Motor neuron (in vitro differentiated cells): ENCODE results near the gene DDX43. TPM values are rescaled to one million over a fixed set of nuclear protein-coding genes. Genes with fewer than 3 reads are reported as not detected.
"Not testable (repeated sequence)": the region's sequence is repeated elsewhere in the genome, so short reads cannot be mapped to it uniquely, and the experiment has no call there.

ENCODE experiments used
- ATAC-seq, 8 experiments: fragments of 200-7000 bp; cut with Tn5 transposase; replicated peaks in 6 of 8; 2 replicates each; pipeline ENCODE4 v1.8.0; 2021; ENCODE audit warnings: mild to moderate bottlenecking in 8 of 8, moderate library complexity in 8 of 8
- H3K27ac ChIP-seq, 2 donors: fragments of 250-450 bp; sonication (Bioruptor Pico); 2 replicates each; pipeline ENCODE4 v1.9.0; 2021; ENCODE audit warnings: antibody characterized with exemption in 2 of 2, mild to moderate bottlenecking in 2 of 2, moderate library complexity in 1 of 2
- H3K4me1 ChIP-seq, 2 donors: fragments of 250-450 bp; sonication (Bioruptor Pico); replicated peaks in 1 of 2; 2 replicates each; pipeline ENCODE4 v1.6.1; 2021; ENCODE audit warnings: antibody characterized with exemption in 2 of 2, mild to moderate bottlenecking in 2 of 2, moderate library complexity in 1 of 2
- H3K4me3 ChIP-seq, 5 donors: fragments of 250-450 bp; sonication (Bioruptor Pico); 2 replicates each; pipeline ENCODE4 v1.9.0; 2021; ENCODE audit warnings: antibody characterized with exemption in 5 of 5, mild to moderate bottlenecking in 5 of 5, moderate library complexity in 4 of 5
- WGBS, 10 experiments: fragments of 450-650 bp; shearing (Covaris generic); methylation state at CpG; one replicate each; pipeline ENCODE4 v1.0.0; 2022; 5-methylcytosine and 5-hydroxymethylcytosine counted together
- in situ Hi-C, 9 experiments: fragments of 400-800 bp; cut with MboI; loops; one replicate each; pipeline ENCODE4 v1.15.0; 2021; ENCODE audit warnings: low sequenced_read_pairs in 9 of 9, low pct_unique_long_range_greater_than_20kb in 2 of 9; ENCODE audit not compliant: unreplicated experiment in 9 of 9
- total RNA-seq, 8 experiments: library from RNA; unstranded; fragments of 300-600 nt; gene quantifications; 2 replicates each; pipeline versions ENCODE4 v1.2.3 to v1.2.4, GENCODE V29; 2022

The DDX43 gene
- total RNA-seq, 8 experiments from 2014 or later: 0.33 TPM; not detected in 7

DNA sequence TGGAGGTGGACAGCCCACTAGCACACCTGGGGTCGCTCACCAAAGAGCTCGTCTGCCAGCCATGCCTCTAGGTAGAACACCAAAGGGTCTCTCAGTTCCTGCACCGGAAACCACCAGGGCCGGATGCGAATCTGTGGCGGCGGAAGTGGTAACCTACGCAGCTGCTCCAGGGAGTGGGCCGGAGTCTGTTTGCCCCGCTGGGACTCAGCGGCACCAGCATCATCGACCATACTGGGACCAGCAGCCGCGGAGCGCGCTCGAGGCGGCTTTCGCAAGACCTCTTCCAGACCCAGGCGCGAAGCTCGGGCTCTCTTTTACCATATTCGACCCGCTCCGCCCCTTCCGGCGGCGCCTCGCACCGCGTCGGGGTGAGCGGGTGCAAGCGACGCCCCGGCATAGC, 25.1 kb upstream of the DDX43 start, which contains the start of gene OOEP:
TSS of gene OOEP (minus strand) at position 335 of the 400 bp plus-strand sequence. CDS start at position 230, 105 bp downstream.
- Histone ChIP-seq H3K27ac (no peak within 1 kb of the TSS), H3K4me1 (no peaks in the 10 kb centered on the region), H3K4me3 (no peak within 1 kb of the TSS)
- no peak for ATAC-seq
- in situ Hi-C loops: no loop called here
- 67 to 100% (median 100%) methylated on average over 1 to 11 of the region's 36 CpGs; no CpG with 5 or more reads in 6 of the 10 experiments for WGBS, 10 experiments

DNA sequence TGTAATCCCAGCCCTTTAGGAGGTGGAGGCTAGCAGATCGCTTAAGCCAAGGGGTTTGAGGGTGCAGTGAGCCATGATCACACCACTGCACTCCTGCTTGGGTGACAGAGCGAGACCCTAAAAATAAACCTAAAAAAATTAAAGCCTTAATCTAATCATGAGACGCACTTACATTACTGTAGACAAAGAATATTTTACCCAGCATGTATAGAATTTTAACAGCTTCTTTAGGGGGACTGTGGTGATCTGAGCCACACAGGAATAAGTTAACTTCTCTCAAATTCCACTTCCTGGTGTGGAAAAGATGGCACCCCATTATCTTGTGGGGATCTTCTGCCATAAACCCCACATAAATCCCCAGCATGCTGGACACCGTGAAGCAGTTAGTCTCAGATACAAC, 22.6 kb upstream of the DDX43 start:
- Histone ChIP-seq H3K4me3 (no peak overlapping the region), H3K4me1 (no peaks in the 10 kb centered on the region), H3K27ac (no peak overlapping the region)
- in situ Hi-C loops: no loop called here
- 66 to 100% (median 91%) methylated on average over 1 to 4 of the region's 4 CpGs; no CpG with 5 or more reads in 2 of the 10 experiments for WGBS, 10 experiments
- ATAC-seq: no peak

DNA sequence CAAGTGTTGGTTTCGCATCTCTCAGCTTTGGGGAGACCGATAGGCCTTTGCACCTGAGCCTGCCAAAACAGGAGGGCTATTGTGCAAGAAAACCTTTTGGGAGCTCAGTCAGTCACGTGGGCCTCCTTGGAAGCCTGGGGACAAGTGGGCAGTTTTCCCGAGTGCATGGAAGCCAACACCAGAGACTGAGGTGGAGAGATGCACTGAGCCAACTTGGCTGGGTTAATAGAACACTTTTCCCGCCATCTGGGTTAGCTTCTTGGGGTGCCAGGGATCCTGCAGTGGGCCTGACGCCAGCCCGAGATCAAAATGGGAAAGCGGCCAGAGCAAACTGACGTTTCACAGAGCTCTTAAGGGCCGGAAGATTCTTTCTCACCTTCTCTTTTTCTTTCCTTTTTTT, 22.1 kb upstream of the DDX43 start:
- Histone ChIP-seq H3K4me3 (no peak overlapping the region), H3K4me1 (no peaks in the 10 kb centered on the region), H3K27ac (no peak overlapping the region)
- in situ Hi-C loops: no loop called here
- WGBS, 10 experiments: 50 to 100% (median 86%) methylated on average over 1 to 7 of the region's 10 CpGs; no CpG with 5 or more reads in 1 of the 10 experiments
- ATAC-seq: no peak

DNA sequence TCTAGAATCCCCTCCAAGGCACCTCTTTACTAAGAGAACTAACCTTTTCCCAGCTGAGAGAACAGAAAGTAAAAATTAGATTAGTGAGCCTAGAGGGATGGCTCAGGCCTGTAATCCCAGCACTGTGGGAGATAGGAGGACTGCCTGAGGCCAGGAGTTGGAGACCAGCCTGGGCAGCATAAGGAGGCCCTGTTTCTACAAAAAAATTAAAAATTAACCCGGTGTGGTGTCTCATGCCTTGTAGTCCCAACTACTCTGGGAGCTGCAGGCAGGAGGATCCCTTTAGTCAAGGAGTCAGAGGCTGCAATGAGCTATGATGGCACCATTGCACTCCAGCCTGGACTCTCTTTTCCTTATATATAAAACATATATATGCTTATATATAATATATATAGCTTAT, 19.4 kb upstream of the DDX43 start:
- in situ Hi-C loops: no loop called here
- Histone ChIP-seq H3K27ac (no peak overlapping the region), H3K4me1 (no peaks in the 10 kb centered on the region), H3K4me3 (no peak overlapping the region)
- no peak for ATAC-seq
- WGBS, 10 experiments: 60 to 100% (median 83%) methylated on average over 1 of the region's 1 CpG; no CpG with 5 or more reads in 6 of the 10 experiments

DNA sequence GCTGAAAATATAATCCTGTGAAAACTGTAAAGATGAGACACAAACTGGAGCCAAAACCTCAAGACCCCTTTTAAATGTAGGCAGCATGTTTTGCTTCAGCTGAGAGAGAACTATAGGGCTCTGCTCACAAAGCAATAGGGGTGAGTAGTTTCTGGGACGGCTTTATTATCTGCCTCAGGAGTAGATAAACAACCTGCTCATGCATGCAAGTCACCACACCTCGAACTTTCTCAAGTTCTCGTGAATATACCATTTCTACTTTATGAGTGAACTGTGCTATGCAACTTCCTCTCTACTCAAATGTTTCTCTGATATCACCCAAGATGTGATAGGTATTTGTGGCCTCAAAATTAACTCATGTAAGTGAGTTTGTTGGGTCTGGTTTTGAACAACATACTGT, 17.4 kb upstream of the DDX43 start:
- H3K27ac ChIP-seq: no peak overlapping the region
- H3K4me3 ChIP-seq: no peak overlapping the region
- WGBS, 10 experiments: 30 to 100% (median 76%) methylated on average over 1 to 3 of the region's 3 CpGs; no CpG with 5 or more reads in 1 of the 10 experiments
- in situ Hi-C loops: no loop called here
- H3K4me1 ChIP-seq: no peaks in the 10 kb centered on the region
- no peak for ATAC-seq

DNA sequence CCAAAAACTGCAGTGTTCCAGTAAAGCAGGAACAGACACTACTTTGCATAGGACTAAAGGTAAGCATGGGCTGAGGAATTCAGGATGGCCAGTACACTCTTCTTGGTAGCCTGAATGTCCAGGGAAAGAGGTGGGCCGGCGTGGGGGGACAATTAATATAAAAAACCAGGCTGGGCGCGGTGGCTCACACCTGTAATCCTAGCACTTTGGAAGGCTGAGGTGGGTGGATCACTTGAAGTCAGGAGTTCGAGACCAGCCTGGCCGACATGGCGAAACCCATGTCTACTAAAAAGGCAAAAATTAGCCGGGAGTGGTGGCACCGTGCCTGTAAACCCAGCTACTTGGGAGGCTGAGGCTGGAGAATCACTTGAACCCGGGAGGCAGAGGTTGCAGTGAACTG, 13.1 kb upstream of the DDX43 start:
- H3K4me1 ChIP-seq, ATAC-seq, H3K27ac ChIP-seq, H3K4me3 ChIP-seq, in situ Hi-C loops: not testable (repeated sequence)
- WGBS, 10 experiments: 40 to 100% (median 87%) methylated on average over 1 to 9 of the region's 10 CpGs; no CpG with 5 or more reads in 3 of the 10 experiments

DNA sequence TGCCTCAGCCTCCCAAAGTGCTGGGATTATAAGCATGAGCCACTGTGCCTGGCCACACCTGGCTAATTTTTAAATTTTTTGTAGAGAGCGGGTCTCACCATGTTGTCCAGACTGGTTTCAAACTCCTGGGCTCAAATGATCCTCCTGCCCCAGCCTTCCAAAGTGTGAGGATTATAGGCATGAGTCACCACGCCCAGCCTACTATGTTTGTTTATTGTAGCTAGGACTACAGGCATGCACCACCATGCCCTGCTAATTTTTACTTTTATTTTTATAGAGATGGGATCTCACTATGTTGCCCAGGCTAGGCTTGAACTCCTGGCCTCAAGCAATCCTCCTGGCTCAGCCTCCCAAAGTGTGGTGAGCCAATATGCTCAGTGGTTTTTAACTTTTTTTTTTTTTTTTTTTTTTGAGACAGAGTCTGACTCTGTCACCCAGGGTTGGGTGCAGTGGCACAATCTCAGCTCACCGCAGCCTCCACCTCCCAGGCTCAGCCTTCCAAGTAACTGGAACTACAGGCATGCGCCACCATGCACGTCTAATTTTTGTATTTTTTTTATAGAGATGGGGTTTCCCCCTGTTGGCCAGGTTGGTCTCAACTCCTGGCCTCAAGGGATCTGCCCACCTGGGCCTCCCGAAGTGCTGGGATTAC, 12.0 kb upstream of the DDX43 start:
- Histone ChIP-seq H3K4me1 (no peaks in the 10 kb centered on the region), H3K27ac (no peak overlapping the region), H3K4me3 (no peak overlapping the region)
- peak in 2 of 8 experiments; percentile 63 to 71 for ATAC-seq
- in situ Hi-C loops: no loop called here
- whole genome bisulfite sequencing, 10 experiments: 53 to 100% (median 90%) methylated on average over 1 to 4 of the region's 6 CpGs; no CpG with 5 or more reads in 1 of the 10 experiments

DNA sequence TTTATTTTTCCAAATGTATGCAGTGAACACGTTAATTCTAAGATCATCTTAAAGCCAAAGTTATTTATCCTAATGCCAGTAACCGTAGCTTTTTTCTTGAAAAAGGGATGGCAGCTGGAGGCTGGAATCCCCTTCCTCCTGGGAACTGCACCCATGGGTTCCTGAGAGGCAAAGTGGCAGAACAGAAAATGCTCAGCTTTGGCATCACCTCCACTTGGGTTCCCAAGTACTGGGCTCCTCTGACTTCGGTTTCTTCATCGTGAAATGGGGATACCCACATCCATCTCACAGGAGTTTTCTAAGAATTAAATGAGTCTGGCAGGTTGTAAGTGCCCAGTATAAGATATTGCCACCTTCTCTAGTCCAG, 6.2 kb upstream of the DDX43 start:
- in situ Hi-C loops: no loop called here
- ATAC-seq: peak in 7 of 8 experiments; percentile 5 to 48 (median 20)
- 30 to 90% (median 47%) methylated on average over 2 to 4 of the region's 4 CpGs; no CpG with 5 or more reads in 1 of the 10 experiments for WGBS, 10 experiments

DNA sequence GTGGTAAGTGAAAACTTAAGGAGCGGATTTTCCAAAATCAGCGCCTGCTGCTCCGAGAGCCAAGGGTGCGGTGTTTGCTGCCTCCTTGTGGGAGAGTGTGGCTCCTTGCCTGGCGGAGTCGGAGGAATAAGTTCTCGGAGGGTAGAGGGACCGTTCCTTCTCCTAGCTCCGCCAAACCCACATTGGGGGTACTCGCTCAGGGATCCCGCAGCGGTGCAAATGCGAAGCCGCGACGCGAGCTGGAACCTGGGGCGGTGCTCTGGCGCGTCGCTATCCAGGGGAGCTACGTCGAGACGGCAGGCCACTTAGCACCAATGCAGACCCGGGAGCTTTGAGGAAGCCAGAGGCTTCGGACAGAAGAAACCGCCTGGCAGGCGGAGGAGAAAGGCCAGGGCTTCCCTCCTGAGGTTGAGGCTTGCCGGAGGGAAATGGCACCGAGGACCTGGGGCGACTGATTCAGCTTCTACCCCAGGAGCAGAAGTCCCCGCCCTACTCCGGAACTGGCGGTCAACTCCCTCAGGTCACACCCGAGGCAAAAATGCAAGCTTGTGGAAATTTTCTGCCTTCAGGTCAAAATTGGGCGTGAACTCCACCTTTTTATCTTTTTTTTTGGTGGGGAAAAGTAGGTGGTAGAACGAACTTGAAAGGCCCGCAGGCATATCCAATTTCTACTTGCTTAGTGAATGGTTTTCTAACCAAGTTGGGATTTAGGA, 5.7 kb upstream of the DDX43 start:
- in situ Hi-C loops: no loop called here
- H3K4me1 ChIP-seq: no peaks in the 10 kb centered on the region
- ATAC-seq: peak; percentile 81 to 97 (median 84)
- H3K27ac ChIP-seq: no peak overlapping the region
- H3K4me3 ChIP-seq: peak overlapping the region; percentile 18 to 48 (median 37)
- WGBS, 10 experiments: 0 to 80% (median 11%) methylated on average over 1 to 16 of the region's 38 CpGs; no CpG with 5 or more reads in 2 of the 10 experiments

More for the DNA sequence above, 6.2 kb upstream of the DDX43 start:
- Histone ChIP-seq H3K4me1 (no peaks in the 10 kb centered on the region), H3K27ac (no peak overlapping the region), H3K4me3 (peak overlapping the region in 4 of 5 donors; percentile 36 to 48 (median 38))

DNA sequence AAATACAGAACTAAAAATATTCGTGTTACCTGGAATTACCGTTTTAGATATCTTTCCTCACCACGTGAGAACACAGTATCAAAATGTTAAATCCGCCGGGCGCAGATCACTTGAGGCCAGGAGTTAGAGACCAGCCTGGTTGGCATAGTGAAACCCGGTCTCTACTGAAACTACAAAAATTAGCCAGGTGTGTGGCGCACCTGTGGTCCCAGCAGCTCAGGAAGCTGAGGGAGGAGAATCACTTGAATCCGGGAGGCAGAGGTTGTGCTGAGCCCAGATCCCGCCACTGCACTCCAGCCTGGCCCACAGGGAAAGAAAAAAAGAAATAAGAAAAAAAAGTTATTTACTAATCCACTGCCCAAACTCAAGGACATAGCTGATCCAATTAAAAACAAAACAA, 4.8 kb upstream of the DDX43 start:
- WGBS, 10 experiments: 63 to 100% (median 83%) methylated on average over 1 to 6 of the region's 10 CpGs; no CpG with 5 or more reads in 4 of the 10 experiments
- ATAC-seq: no peak
- H3K27ac ChIP-seq: no peak overlapping the region
- H3K4me3 ChIP-seq: no peak overlapping the region
- no peaks in the 10 kb centered on the region for H3K4me1 ChIP-seq
- in situ Hi-C loops: no loop called here

DNA sequence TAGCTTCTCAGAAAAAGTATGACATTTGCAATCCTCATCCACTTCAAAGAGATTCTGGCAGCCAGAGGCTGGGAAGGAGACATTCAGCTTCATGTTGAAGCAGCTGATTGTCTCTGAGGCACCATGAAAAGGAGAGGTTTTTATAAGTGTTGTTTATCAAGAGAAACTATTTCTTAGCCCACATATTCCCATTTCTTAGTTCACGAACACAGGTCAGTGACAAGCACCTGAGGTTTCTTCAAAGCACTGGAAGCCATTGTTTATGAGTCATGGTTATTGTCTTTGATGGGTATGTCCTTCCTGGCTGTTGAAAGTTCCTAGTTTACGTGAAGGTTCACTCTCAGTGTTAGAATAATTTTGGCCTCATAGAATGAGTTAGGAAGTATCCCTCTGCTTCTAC, 3.0 kb upstream of the DDX43 start:
- no peaks in the 10 kb centered on the region for H3K4me1 ChIP-seq
- no peak overlapping the region for H3K4me3 ChIP-seq
- H3K27ac ChIP-seq: no peak overlapping the region
- ATAC-seq: no peak
- in situ Hi-C loops: no loop called here
- WGBS, 10 experiments: 67 to 96% (median 75%) methylated on average over 1 to 2 of the region's 2 CpGs; no CpG with 5 or more reads in 2 of the 10 experiments

DNA sequence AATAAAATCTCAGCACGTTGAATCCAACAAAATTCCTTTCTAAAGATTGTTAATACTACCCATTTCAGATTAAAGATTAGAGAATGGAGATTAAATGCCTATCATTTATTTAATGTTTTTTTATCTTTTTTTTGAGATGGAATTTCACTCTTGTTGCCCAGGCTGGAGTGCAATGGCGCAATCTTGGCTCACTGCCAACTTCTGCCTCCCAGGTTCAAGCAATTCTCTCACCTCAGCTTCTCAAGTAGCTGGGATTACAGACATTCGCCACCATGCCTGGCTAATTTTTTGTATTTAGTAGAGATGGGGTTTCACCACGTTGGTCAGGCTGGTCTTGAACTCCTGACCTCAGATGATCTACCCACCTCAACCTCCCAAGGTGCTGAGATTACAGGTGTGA, 2.4 kb upstream of the DDX43 start:
- in situ Hi-C loops, ATAC-seq, H3K4me3 ChIP-seq, H3K27ac ChIP-seq, H3K4me1 ChIP-seq: not testable (repeated sequence)
- 14 to 98% (median 63%) methylated on average over 1 to 4 of the region's 4 CpGs; no CpG with 5 or more reads in 2 of the 10 experiments for WGBS, 10 experiments

DNA sequence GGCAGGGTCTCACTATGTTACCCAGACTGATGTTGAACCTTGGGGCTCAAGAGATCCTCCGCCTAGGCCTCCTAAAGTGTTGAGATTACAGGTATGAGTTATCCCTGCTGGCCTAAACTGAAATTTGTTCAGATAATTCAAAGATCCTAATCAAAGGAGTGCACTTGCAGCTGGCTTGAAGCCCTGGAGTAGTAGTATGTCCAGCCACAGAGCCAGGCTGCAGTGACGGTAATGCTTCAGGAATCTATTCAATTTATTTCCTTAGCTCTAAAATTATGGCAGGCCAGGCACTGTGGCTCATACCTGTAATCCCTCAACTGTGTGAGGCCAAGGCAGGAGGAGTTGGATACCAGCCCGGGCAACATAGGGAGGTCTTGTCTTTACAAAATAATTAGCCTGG, 1.4 kb upstream of the DDX43 start:
- in situ Hi-C loops: no loop called here
- Histone ChIP-seq H3K4me3 (no peak overlapping the region), H3K4me1 (no peaks in the 10 kb centered on the region), H3K27ac (no peak overlapping the region)
- 75 to 100% (median 100%) methylated on average over 1 to 3 of the region's 3 CpGs; no CpG with 5 or more reads in 3 of the 10 experiments for WGBS, 10 experiments
- no peak for ATAC-seq
